ENCODE results near the gene LRP1B.

Gene LRP1B

GRCh38 chr2:141316606-141317005, 814.2 kb downstream of the LRP1B start:
- TF ChIP-seq, protein P1, sequence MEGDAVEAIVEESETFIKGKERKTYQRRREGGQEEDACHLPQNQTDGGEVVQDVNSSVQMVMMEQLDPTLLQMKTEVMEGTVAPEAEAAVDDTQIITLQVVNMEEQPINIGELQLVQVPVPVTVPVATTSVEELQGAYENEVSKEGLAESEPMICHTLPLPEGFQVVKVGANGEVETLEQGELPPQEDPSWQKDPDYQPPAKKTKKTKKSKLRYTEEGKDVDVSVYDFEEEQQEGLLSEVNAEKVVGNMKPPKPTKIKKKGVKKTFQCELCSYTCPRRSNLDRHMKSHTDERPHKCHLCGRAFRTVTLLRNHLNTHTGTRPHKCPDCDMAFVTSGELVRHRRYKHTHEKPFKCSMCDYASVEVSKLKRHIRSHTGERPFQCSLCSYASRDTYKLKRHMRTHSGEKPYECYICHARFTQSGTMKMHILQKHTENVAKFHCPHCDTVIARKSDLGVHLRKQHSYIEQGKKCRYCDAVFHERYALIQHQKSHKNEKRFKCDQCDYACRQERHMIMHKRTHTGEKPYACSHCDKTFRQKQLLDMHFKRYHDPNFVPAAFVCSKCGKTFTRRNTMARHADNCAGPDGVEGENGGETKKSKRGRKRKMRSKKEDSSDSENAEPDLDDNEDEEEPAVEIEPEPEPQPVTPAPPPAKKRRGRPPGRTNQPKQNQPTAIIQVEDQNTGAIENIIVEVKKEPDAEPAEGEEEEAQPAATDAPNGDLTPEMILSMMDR (IDR thresholded peaks at IDR 0.05; ENCODE audit: extremely low read depth, missing control alignments): no peak
- no peak for DNase-seq (ENCODE audit: low spot score)

GRCh38 chr2:141316103-141316502, 814.7 kb downstream of the LRP1B start:
- TF ChIP-seq, protein P1 (IDR thresholded peaks at IDR 0.05; ENCODE audit: extremely low read depth, missing control alignments): no peak
- no peak for DNase-seq (ENCODE audit: low spot score)

GRCh38 chr2:141313972-141314371, 816.8 kb downstream of the LRP1B start:
- TF ChIP-seq, protein P1 (IDR thresholded peaks at IDR 0.05; ENCODE audit: extremely low read depth, missing control alignments): no peak
- DNase-seq (ENCODE audit: low spot score): no peak

DNA sequence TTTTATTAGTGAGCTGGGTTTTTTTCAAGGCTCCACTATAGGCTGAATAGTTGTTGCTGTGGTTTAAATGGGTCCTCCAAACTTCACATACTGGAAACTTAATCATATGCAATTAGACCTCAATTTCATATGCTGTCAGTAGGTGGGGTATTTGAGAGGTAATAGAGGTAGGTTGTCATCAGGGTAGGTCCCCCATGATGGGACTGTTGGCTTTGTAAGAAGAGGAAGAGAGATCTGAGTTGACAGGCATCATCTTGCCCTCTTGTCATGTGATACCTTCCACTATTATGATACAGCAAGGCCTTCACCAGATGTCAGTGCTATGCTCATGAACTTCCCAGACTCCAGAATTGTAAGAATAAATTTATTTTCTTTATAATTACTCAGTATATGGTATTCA, 819.4 kb downstream of the LRP1B start:
- DNase-seq (ENCODE audit: low spot score): no peak
- TF ChIP-seq, protein P1 (IDR thresholded peaks at IDR 0.05; ENCODE audit: extremely low read depth, missing control alignments): no peak

- DNase-seq (ENCODE audit: low spot score): no peak
- TF ChIP-seq, protein P1 (IDR thresholded peaks at IDR 0.05; ENCODE audit: extremely low read depth, missing control alignments): no peak
These were observed 824.4 kb downstream of the LRP1B start for GRCh38 chr2:141306368-141306767.

DNA sequence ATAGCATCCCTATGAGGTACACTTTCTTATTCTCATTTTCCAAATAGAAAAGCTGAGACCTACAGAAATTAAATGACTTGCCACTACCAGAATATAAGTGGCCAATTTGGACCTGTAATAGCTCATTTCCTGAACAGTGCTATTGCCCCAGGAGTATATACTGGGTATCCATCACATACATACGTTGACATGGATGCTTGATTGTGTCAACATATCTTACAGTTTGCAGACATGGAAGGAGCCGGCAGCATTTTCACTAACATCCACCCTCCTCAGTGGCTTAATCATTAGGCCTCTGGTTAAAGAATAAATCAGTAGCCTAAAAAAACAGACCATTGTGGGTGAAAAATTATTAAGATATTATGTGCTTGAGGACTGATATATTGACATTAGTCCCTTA, 829.3 kb downstream of the LRP1B start:
- no peak for DNase-seq (ENCODE audit: low spot score)

GRCh38 chr2:141280037-141280436, 850.8 kb downstream of the LRP1B start:
- no peak for DNase-seq (ENCODE audit: low spot score)
- TF ChIP-seq, protein P1 (IDR thresholded peaks at IDR 0.05; ENCODE audit: extremely low read depth, missing control alignments): no peak

More for the DNA sequence above, 829.3 kb downstream of the LRP1B start:
- TF ChIP-seq, protein P1 (IDR thresholded peaks at IDR 0.05; ENCODE audit: extremely low read depth, missing control alignments): no peak

All from GM20000 (cell line).